Stimulated activated CD4-positive, alpha-beta T cell treated with anti-CD3 and anti-CD28 coated beads, Interleukin-4, amount 100 ng/mL, for 1 hour (primary cell): ENCODE data around the gene ZMYND11.
"Not testable (repeated sequence)": the region's sequence is repeated elsewhere in the genome, so short reads cannot be mapped to it uniquely, and the experiment has no call there.

Experiments
- DNase-seq: peaks from one replicate; pipeline ENCODE4 v3.0.0-alpha.2; 2020

ZMYND11 gene

GRCh38 chr10:288316-289200, 153.3 kb downstream of the ZMYND11 start:
- DNase-seq = no peak

- no peak for DNase-seq
These were observed 154.3 kb downstream of the ZMYND11 start for GRCh38 chr10:289581-289980.

- no peak for DNase-seq
These were observed 154.9 kb downstream of the ZMYND11 start for GRCh38 chr10:290026-290725.

- DNase-seq = no peak
These were observed 158.4 kb downstream of the ZMYND11 start for GRCh38 chr10:293636-294035.

GRCh38 chr10:297567-297966, 162.3 kb downstream of the ZMYND11 start:
- no peak for DNase-seq

GRCh38 chr10:298033-298432, 162.8 kb downstream of the ZMYND11 start:
- no peak for DNase-seq

GRCh38 chr10:299512-299911, 164.3 kb downstream of the ZMYND11 start:
- DNase-seq = no peak

- DNase-seq = no peak
These were observed 164.7 kb downstream of the ZMYND11 start for GRCh38 chr10:299969-300368.

GRCh38 chr10:300580-300979, 165.3 kb downstream of the ZMYND11 start:
- DNase-seq = not testable (repeated sequence)

- DNase-seq = no peak
These were observed 166.3 kb downstream of the ZMYND11 start for GRCh38 chr10:301536-301935.
